Mesendoderm (in vitro differentiated cells): ENCODE results near the gene CPLX3. TPM values are rescaled to one million over a fixed set of nuclear protein-coding genes. Genes with fewer than 3 reads are reported as not detected.

Experiments
- DNase-seq: peaks from one replicate; pipeline ENCODE4 v3.0.0; 2013
- H2AK5ac ChIP-seq: 2 replicates; pipeline ENCODE4 v1.6.1; 2013; ENCODE audit warnings: low read length, inconsistent platforms
- H2BK120ac ChIP-seq: 2 replicates; pipeline ENCODE4 v1.6.1; 2013; ENCODE audit warnings: low read depth, mild to moderate bottlenecking, low read length, moderate library complexity, mixed read lengths
- H2BK15ac ChIP-seq: replicated peaks from 2 replicates; pipeline ENCODE4 v1.6.1; 2013; ENCODE audit warnings: low read depth, mild to moderate bottlenecking, moderate library complexity
- H2BK5ac ChIP-seq: 2 replicates; pipeline ENCODE4 v1.6.1; 2013; ENCODE audit warnings: low read length, inconsistent platforms
- H3K18ac ChIP-seq: 2 replicates; pipeline ENCODE4 v1.6.1; 2013; ENCODE audit warnings: mild to moderate bottlenecking, low read length, mixed read lengths
- H3K23ac ChIP-seq: one replicate; pipeline ENCODE4 v1.6.1; 2013; ENCODE audit warnings: low read length
- H3K27ac ChIP-seq: 2 replicates; pipeline ENCODE4 v1.5.1; 2013; ENCODE audit warnings: low read depth, mild to moderate bottlenecking, inconsistent platforms, low read length, moderate library complexity
- H3K27me3 ChIP-seq: 2 replicates; pipeline ENCODE4 v1.6.1; 2013; ENCODE audit warnings: low read length, control low read depth, mild to moderate bottlenecking, inconsistent platforms; ENCODE audit not compliant: insufficient read depth, poor library complexity
- H3K36me3 ChIP-seq: 2 replicates; pipeline ENCODE4 v1.6.1; 2013; ENCODE audit warnings: low read length, inconsistent platforms; ENCODE audit not compliant: control insufficient read depth, insufficient read depth
- H3K4ac ChIP-seq: one replicate; pipeline ENCODE4 v1.6.1; 2013; ENCODE audit warnings: low read depth, mild to moderate bottlenecking, low read length, moderate library complexity
- H3K4me1 ChIP-seq: 2 replicates; pipeline ENCODE4 v1.6.1; 2013; ENCODE audit warnings: low read depth, low read length, inconsistent platforms; ENCODE audit not compliant: control insufficient read depth
- H3K4me2 ChIP-seq: 2 replicates; pipeline ENCODE4 v1.6.1; 2013; ENCODE audit warnings: low read length
- H3K4me3 ChIP-seq: 2 replicates; pipeline ENCODE4 v1.5.1; 2013; ENCODE audit warnings: mild to moderate bottlenecking, low read length
- H3K56ac ChIP-seq: one replicate; pipeline ENCODE4 v1.6.1; 2013; ENCODE audit warnings: low read length
- H3K79me1 ChIP-seq: 2 replicates; pipeline ENCODE4 v1.6.1; 2013; ENCODE audit warnings: low read length, inconsistent platforms
- H3K79me2 ChIP-seq: 2 replicates; pipeline ENCODE4 v1.6.1; 2013; ENCODE audit warnings: mild to moderate bottlenecking, low read length; ENCODE audit not compliant: control insufficient read depth, insufficient read depth
- H3K9ac ChIP-seq: 2 replicates; pipeline ENCODE4 v1.6.1; 2013; ENCODE audit warnings: low read length, inconsistent platforms
- H4K5ac ChIP-seq: one replicate; pipeline ENCODE4 v1.6.1; 2013; ENCODE audit warnings: low read length
- H4K8ac ChIP-seq: one replicate; pipeline ENCODE4 v1.6.1; 2013; ENCODE audit warnings: low read depth, mild to moderate bottlenecking, control low read depth, low read length, moderate library complexity
- WGBS: extraction: QIAGEN DNeasy Blood & Tissue Kit; methylation state at CpG from one replicate; pipeline ENCODE4 v1.1.7; 2013; ENCODE audit warnings: low lambda C conversion rate, missing lambda C conversion rate; ENCODE audit not compliant: insufficient coverage; ENCODE audit errors: extremely low coverage; 5-methylcytosine and 5-hydroxymethylcytosine counted together
- polyA plus RNA-seq, 2 experiments: library from polyadenylated mRNA; stranded (reverse); fragments of 200-250 nt; gene quantifications; one replicate each; pipeline ENCODE4 v1.2.3, GENCODE V29; 2013

The CPLX3 gene, protein sequence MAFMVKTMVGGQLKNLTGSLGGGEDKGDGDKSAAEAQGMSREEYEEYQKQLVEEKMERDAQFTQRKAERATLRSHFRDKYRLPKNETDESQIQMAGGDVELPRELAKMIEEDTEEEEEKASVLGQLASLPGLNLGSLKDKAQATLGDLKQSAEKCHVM
- 0.22 TPM for polyA plus RNA-seq (2013, experiment 1 of 2)
- 0.24 TPM for polyA plus RNA-seq (2013, experiment 2 of 2)

DNA sequence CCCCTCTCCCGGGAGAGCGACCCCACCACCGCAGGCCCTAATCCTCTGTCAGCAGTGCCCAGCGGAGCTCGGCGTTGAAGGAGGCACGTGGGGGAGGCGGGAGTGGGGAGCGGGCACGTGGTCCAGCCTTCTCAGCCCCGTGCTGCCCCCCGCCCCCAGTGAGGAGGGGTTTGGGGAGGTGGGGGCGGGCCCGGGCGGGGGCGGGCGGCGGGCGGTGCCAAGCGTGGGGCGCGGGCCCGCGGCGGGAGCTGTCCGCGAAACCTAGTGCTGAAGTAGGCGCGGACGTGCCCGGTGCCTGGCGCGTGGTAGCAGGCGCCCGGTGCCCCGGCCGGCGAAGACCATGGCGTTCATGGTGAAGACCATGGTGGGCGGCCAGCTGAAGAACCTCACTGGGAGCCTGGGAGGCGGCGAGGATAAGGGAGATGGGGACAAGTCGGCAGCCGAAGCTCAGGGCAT is at the start of gene CPLX3:
Gene CPLX3, plus strand, starts transcription at position 264 of the 456 bp plus-strand sequence. Its CDS starts 77 bp downstream, at position 341.
- no peaks in the 10 kb centered on the region for H3K4me1 ChIP-seq
- no peak within 1 kb of the TSS for H3K9ac ChIP-seq
- no peak within 1 kb of the TSS for H2BK120ac ChIP-seq
- H4K8ac ChIP-seq = no peak within 1 kb of the TSS
- no peak within 1 kb of the TSS for H3K4ac ChIP-seq
- no peak within 1 kb of the TSS for H3K4me3 ChIP-seq
- H3K36me3 ChIP-seq = no peaks in the 10 kb centered on the region
- no peak for DNase-seq
- no CpG with 5 or more reads among the region's 44 CpGs for WGBS
- H3K79me2 ChIP-seq = no peaks in the 10 kb centered on the region
- no peak within 1 kb of the TSS for H3K56ac ChIP-seq
- H3K27ac ChIP-seq = no peak within 1 kb of the TSS
- H3K23ac ChIP-seq = no peak within 1 kb of the TSS
- no peak within 1 kb of the TSS for H4K5ac ChIP-seq
- no peaks in the 10 kb centered on the region for H3K79me1 ChIP-seq
- H3K18ac ChIP-seq = no peak within 1 kb of the TSS
- peaks cover 7% of the 10 kb centered on the region for H3K27me3 ChIP-seq
- no peak within 1 kb of the TSS for H2AK5ac ChIP-seq
- no peak within 1 kb of the TSS for H3K4me2 ChIP-seq
- no peak within 1 kb of the TSS for H2BK15ac ChIP-seq
- H2BK5ac ChIP-seq = no peak within 1 kb of the TSS

GRCh38 chr15:74776821-74777768 is 49.3 kb upstream of the CPLX3 start:
- DNase-seq = peak; percentile 96
- Histone ChIP-seq H3K9ac (no peak overlapping the region), H3K79me2 (no peaks in the 10 kb centered on the region), H3K79me1 (no peaks in the 10 kb centered on the region), H3K27me3 (no peaks in the 10 kb centered on the region), H3K4me2 (no peak overlapping the region), H2BK120ac (no peak overlapping the region), H2BK5ac (peak overlapping the region; percentile 5), H3K4me3 (no peak overlapping the region), H3K4ac (peak overlapping the region; percentile 73), H3K18ac (peak overlapping the region; percentile 7), H3K56ac (peak overlapping the region; percentile 78), H4K5ac (no peak overlapping the region), H3K36me3 (no peaks in the 10 kb centered on the region), H3K27ac (peak overlapping the region; percentile 98), H2BK15ac (no peak overlapping the region), H3K23ac (no peak overlapping the region), H2AK5ac (no peak overlapping the region), H3K4me1 (peaks cover 21% of the 10 kb centered on the region), H4K8ac (no peak overlapping the region)
- WGBS = no CpG with 5 or more reads among the region's 13 CpGs

- H3K27ac ChIP-seq = peak overlapping the region; percentile 98
- peak overlapping the region; percentile 31 for H3K9ac ChIP-seq
- no peak overlapping the region for H3K4me3 ChIP-seq
- H2BK15ac ChIP-seq = no peak overlapping the region
- H3K79me1 ChIP-seq = peaks cover 4% of the 10 kb centered on the region
- no peak for DNase-seq
- H3K4me2 ChIP-seq = no peak overlapping the region
- H3K56ac ChIP-seq = peak overlapping the region; percentile 78
- H2AK5ac ChIP-seq = peak overlapping the region; percentile 67
- H4K5ac ChIP-seq = no peak overlapping the region
- H2BK120ac ChIP-seq = peak overlapping the region; percentile 8
- peaks cover 21% of the 10 kb centered on the region for H3K4me1 ChIP-seq
- H3K18ac ChIP-seq = peak overlapping the region; percentile 7
- peaks cover 4% of the 10 kb centered on the region for H3K79me2 ChIP-seq
- H4K8ac ChIP-seq = no peak overlapping the region
- H3K4ac ChIP-seq = no peak overlapping the region
- no CpG with 5 or more reads among the region's 6 CpGs for WGBS
- no peaks in the 10 kb centered on the region for H3K27me3 ChIP-seq
- H2BK5ac ChIP-seq = peak overlapping the region; percentile 65
- peak overlapping the region; percentile 61 for H3K23ac ChIP-seq
- H3K36me3 ChIP-seq = no peaks in the 10 kb centered on the region
Measured at GRCh38 chr15:74777769-74778598, 48.4 kb upstream of the CPLX3 start.

- Histone ChIP-seq H3K27ac (peak overlapping the region; percentile 98), H3K18ac (no peak overlapping the region), H3K79me1 (peaks cover 9% of the 10 kb centered on the region), H3K27me3 (no peaks in the 10 kb centered on the region), H3K9ac (no peak overlapping the region), H4K8ac (no peak overlapping the region), H2BK5ac (no peak overlapping the region), H2BK15ac (no peak overlapping the region), H2BK120ac (no peak overlapping the region), H2AK5ac (no peak overlapping the region), H3K4me3 (no peak overlapping the region), H3K23ac (no peak overlapping the region), H3K4me1 (peaks cover 23% of the 10 kb centered on the region), H3K79me2 (peaks cover 9% of the 10 kb centered on the region), H3K56ac (peak overlapping the region; percentile 42), H3K4me2 (no peak overlapping the region), H4K5ac (no peak overlapping the region), H3K4ac (no peak overlapping the region), H3K36me3 (no peaks in the 10 kb centered on the region)
- no CpG with 5 or more reads among the region's 5 CpGs for WGBS
- no peak for DNase-seq
Measured at GRCh38 chr15:74778599-74778970, 47.8 kb upstream of the CPLX3 start.

- H2AK5ac ChIP-seq = no peak overlapping the region
- H3K79me2 ChIP-seq = peaks cover 14% of the 10 kb centered on the region
- no peak overlapping the region for H3K23ac ChIP-seq
- H3K4me2 ChIP-seq = no peak overlapping the region
- no peak overlapping the region for H3K27ac ChIP-seq
- no peak overlapping the region for H2BK15ac ChIP-seq
- no peak overlapping the region for H3K56ac ChIP-seq
- H3K79me1 ChIP-seq = peaks cover 14% of the 10 kb centered on the region
- H2BK5ac ChIP-seq = no peak overlapping the region
- H3K9ac ChIP-seq = no peak overlapping the region
- no peaks in the 10 kb centered on the region for H3K36me3 ChIP-seq
- H4K8ac ChIP-seq = no peak overlapping the region
- H3K4me3 ChIP-seq = no peak overlapping the region
- no peaks in the 10 kb centered on the region for H3K27me3 ChIP-seq
- no peak overlapping the region for H3K18ac ChIP-seq
- H3K4ac ChIP-seq = no peak overlapping the region
- H2BK120ac ChIP-seq = no peak overlapping the region
- WGBS = no CpG with 5 or more reads among the region's 7 CpGs
- H3K4me1 ChIP-seq = peaks cover 19% of the 10 kb centered on the region
- H4K5ac ChIP-seq = no peak overlapping the region
- no peak for DNase-seq
Measured at GRCh38 chr15:74779162-74779648, 47.2 kb upstream of the CPLX3 start.
